HG02973 (cell line): Measurements from ENCODE around the gene RBBP7.
A peak's percentile ranks its signal among the peaks of the same experiment; 100 is the strongest.

Experiments
- ATAC-seq: cut with Tn5 transposase; IDR thresholded peaks from one replicate; pipeline ENCODE4 v1.9.1; 2021; ENCODE audit warnings: moderate library complexity; ENCODE audit not compliant: unreplicated experiment

RBBP7 gene

DNA sequence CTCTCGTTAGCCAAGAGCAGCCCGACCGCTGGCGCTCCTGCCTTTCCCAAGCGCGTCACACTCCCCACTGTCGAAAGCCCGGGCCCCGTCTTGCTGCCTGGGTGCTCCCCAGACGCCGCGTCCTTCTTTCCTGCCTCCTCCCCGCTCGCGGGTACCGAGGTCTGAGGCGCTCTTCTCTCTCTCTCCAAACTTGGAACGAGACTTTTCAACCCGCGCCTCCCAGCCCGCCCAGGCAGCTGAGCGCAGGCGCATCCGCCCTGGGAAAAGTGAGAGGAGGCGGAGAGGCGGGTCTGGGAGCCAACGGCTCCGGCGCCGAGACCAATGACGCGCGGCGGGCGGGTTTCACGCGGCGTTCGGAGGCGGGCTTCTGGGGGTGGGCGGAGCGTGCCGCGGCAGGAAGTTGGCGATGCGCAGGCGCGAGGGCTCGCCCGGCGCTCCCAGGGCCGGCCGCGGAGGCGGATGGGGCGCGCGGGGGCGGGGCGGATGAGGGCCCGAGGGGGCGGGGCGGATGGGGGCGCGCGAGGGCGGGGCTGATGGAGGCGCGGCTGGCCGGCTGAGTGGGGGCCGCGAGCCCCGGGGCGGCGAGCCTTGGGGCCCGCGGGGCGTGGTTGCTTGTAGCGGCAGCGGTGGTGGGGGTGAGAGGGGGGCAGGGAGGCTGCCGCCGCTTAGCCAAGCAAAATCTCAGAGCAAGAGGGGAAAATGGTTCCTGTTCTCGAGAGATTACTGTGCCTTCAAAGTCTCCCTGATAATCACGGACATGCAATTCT lies at the start of gene RBBP7:
TSS of gene RBBP7 (minus strand) at position 268 of the 767 bp plus-strand sequence. CDS start 309 bp downstream, outside the sequence.
- peak; percentile 71 for ATAC-seq

DNA sequence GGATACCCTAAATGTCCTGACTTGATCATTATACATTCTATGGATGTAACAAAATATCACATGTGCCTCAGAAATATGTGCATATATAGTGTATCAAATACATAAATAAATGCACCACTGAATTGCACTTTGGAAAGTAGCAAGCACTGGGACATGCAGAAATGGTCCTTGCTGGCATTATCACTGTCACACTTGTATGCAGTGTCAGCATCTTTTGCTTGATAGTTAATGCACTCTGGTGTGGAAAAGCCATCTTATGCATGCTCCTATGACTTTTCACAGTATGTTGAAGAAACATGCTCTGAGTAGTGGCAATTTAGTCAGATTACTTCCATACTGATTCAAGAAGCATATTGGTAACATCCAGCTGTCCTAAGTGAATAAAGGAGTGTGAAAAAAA lies 48.8 kb upstream of the RBBP7 start:
- ATAC-seq, result no peak

DNA sequence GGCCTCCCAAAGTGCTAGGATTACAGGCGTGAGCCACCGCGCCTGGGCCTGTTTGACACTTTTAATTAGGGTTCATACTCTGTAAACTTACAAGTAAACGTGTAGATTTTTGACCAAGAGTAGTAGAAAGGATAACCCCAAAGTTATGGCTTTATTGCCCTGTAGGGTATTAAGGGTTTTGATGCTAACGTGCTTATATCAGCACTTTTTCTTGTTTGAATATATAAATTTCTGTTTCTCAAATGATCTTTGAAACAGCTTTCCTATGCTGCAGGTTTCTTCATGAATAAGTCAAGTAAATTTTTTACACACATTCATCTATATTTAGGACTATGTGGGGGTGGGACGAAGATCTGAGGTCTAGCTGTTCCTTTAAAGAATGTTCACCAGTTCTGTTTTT lies 47.0 kb upstream of the RBBP7 start:
- no peak for ATAC-seq

DNA sequence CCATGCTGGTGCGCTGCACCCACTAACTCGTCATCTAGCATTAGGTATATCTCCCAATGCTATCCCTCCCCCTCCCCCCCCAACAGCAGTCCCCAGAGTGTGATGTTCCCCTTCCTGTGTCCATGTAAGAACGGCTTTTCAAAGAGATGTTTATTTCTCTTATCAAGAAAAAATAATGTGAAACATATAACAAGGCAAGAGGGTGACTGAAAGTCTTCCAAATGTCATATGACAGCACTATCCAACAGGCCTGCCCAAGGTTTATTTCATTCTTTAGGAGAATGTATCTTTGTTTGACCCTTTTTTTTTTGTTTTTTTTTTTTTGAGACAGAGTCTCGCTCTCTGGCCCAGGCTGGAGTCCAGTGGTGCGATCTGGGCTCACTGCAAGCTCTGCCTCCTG lies 46.4 kb upstream of the RBBP7 start:
- ATAC-seq, result no peak

- no peak for ATAC-seq
Observed at GRCh38 chrX:16914058-16914457, 43.9 kb upstream of the RBBP7 start.

- ATAC-seq, result no peak
Observed at GRCh38 chrX:16910376-16910775, 40.2 kb upstream of the RBBP7 start.

DNA sequence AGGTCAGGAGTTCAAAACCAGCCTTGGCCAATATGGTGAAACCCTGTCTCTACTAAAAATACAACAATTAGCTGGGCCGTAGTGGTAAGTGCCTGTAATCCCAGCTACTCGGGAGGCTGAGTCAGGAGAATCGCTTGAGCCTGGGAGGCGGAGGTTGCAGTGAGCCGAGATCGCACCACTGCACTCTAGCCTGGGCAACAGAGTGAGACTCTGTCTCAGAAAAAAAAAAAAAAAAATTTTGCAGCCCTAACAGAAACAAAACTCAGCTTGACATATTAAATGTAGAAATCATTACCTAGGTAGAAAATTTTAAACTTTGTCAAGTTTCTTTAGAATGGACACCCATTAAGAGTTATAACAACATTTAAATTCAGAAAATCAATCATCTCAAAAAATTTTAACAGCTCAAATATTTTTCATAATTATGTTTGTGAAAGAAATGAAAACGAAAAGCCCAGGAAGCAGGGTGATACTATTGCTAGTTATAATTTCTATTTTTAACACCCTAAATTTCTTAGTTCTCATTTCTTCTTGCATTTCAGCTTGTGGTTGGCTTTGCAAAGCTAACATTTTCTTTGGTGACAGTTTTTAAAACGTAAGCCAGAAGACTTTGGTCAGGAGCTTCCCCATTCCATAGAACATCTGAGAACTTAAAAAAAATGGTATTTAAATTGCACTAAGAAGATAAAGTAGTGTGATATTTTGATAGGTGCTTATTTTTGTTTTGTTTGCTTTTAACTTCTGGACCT lies 33.3 kb upstream of the RBBP7 start:
- no peak for ATAC-seq

DNA sequence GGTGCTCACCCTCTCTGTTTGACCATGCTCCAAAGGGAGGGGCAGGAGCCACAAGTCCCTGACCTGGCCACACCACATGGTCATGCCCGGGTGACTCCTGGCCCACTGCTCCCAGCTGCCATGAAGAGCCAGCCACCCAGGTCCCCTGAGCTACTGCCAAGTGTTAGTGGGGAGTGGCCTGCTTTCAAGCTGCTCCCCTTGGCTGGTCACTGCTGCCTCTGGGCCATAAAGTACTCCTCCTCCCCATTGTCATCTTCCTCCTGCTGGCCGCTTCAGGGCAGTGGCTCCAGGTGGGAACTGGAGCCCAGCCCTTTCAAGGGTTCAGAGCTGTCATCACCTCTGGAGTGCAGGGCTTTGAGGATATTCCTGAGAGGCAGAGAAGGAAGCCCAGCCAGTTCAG lies 27.3 kb upstream of the RBBP7 start:
- no peak for ATAC-seq

DNA sequence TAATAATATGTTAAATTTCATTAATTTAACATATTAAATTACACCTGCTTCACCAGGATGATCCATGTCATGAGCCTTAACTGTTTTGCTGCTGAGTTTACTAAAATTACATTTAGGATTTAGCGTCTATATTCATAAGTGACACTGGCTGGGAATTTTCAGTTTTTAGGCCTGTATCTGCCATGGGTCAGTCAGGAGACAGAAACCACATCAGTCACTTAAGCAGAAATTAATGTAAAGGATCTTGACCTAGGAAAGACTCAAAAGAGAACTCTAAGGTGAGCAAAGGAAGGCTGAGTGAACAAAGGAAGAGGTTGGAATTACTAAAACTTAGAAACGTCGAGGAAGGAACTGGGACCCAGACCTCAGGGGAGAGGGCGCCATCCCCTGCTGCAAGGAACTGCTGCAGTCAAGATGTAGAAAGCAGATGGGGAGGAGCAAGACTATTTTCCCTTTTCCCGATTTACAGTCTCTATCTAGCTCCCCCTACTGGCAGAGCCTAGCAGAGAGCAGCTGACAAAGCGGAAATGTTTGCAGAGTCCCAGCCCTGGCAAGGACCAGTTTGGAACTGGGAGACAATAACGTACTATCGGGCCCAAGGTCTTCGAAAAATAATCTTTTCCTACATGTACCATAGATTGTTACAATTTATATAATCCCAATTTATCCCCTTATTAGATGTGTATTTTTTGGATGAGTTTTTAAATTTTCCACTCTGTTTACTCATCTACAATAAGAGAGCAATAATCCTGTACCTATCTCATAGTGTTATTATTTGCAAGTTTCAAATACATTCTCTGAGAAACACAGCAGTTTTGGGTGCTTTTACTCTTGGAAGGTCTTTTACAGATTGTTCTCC lies 22.6 kb upstream of the RBBP7 start:
- no peak for ATAC-seq

GRCh38 chrX:16885628-16886027 lies 15.5 kb upstream of the RBBP7 start:
- no peak for ATAC-seq

- no peak for ATAC-seq
Observed at GRCh38 chrX:16883487-16883804, 13.3 kb upstream of the RBBP7 start.

- ATAC-seq, result peak; percentile 47
Observed at GRCh38 chrX:16882702-16883486, 12.7 kb upstream of the RBBP7 start.

DNA sequence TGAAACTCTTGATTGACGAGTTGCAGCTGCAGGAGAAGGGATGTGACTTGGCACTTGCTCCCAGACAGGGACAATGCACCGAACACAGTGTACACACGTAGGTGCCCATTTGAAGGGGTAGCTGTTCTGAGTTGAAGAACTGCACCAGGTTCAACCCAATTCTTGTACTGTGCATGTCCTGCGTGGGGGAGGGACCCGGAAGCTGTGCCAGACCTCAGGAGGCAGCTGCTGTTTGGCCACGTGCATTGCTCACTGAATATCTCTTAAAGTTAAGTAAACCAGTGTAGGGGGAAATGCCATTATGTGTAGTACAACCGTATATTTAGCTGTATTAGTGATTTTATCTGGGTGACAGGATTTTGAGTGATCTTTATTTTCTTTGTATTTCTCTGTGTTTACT lies 12.0 kb upstream of the RBBP7 start:
- ATAC-seq, result no peak

- ATAC-seq, result no peak
Observed at GRCh38 chrX:16876696-16877095, 6.5 kb upstream of the RBBP7 start.

DNA sequence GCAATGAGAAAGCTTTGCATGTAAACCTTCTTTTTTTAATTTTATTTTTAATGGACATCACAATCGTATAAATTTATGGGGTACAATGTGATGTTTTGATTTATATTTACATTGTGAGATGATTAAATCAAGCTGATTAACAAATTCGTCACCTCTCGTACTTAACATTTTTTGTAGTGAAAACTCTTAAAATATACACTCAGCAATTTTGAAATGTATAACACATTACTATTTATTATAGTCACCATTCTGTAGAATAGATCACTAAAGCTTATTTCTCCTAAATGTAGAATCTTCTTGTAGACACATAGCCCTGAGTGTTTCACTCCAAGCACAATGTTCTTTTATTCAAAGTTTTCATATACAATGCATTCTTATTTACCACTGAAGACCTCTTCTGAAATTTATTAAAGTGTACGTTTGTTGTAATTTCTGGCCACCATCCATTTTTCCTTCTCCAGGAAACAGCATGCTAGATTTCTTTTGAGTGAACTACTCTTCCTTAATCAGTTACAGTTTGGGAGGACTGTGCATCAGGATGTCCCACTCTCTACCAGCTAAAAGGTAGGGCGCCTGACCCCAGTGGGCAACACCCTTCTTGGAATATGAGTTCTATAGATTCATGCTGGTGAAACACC lies 4.4 kb upstream of the RBBP7 start:
- ATAC-seq, result no peak

- no peak for ATAC-seq
Observed at GRCh38 chrX:16873106-16873505, 2.9 kb upstream of the RBBP7 start.

- peak; percentile 11 for ATAC-seq
Observed at GRCh38 chrX:16870862-16871815, 977 bp upstream of the RBBP7 start.

DNA sequence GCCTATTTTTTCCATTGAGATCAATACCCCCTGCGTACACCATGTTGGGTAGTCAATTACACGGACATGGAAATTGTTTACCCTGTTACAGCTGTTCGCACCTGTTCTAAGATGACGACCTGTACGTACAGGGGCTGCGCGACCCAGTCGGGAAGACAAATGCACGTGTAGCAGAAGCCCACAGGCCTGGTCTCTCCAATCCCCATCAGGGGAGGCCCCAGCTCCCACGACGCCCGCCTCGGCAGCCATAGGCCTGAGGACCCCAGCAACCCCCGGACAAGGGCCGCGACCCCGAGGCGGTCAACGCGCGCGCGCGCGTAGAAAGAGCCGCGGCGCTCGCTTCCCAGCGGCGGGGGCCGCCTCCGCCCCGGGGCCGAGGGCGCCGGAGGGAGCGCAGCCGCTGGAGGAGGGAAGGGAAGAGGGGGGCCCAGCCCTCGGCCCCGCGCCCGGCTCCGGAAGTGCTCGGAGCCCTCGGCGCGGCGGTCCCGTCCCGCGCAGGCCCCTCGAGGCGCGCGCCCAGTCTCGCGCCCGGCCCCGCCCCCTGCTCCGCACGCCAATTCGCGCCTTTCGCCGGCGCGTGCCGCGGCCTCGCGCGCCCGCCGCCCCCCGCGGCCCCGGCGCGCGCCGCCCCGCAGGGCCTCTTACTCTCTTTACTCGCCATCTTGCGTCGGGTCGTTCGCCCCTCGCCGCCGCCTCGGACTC lies 618 bp downstream of the RBBP7 start:
- ATAC-seq, result peak; percentile 46

DNA sequence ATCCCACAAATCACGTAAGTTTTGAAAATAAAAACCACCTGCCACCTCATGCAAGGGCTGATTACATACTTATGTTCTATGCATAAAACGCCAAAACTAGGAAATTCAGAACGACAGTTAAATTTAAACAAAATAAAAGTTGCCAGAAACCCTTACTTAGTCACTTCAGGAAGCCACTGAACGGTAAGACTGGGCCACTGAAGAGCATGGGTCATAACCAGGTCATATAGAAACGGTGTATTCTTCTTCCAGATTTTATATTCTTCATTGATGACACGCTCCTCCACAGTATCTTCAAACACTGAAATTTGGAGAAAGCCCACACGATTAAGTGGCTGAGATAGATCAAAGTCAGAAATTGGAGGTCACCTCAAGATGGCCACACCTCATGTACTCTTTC lies 1.2 kb downstream of the RBBP7 start:
- ATAC-seq, result no peak
